ENCODE data around the gene DPP4. TPM values are rescaled to one million over a fixed set of nuclear protein-coding genes. Genes with fewer than 3 reads are reported as not detected.

Gene DPP4
- total and polyA plus RNA-seq, 2 of the 4 experiments (the other 2 are of a cell fraction) = 13.2 to 19.0 TPM

DNA sequence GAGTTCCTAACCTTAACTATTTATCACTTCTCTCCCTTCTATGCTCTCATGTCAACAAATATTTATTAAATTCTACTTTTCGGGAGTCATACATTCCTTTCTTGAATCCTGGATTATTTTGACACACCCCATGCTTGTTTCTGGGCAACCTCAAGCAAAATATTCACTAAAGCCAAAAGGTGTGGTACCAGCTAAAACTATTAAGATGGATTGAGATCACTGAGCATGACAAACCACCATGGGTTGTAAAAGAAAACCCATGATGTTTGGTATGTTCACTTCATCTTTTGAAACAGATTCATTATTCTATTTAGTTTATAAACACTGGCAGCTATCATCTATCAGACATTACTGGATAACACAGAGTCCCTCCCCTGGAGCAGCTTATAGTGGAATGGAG is 32.5 kb downstream of the DPP4 start:
- CTCF ChIA-PET = interaction anchor here (1.0 kb wide), 1 partner anchor 30 kb away, joined by 3 read pairs; no protein-coding TSS in a partner anchor
- no CpG with 5 or more reads among the region's 1 CpG for WGBS, 2 experiments (ENCODE audit: extremely low coverage in 2 of 2, insufficient read length in 1 of 2)
- intact Hi-C loops (cut with micrococcal nuclease) = no loop called here

More for the DNA sequence above, 32.5 kb downstream of the DPP4 start:
- no peak overlapping the region for H3K9ac ChIP-seq (ENCODE audit: low read depth, low read length)
- no peak for ATAC-seq (ENCODE audit: low read depth)
- no peak overlapping the region for H2AFZ ChIP-seq (replicated peaks; ENCODE audit: low read length, poor library complexity)
- H4K8ac ChIP-seq (ENCODE audit: low read depth in 2 of 2, low read length in 2 of 2) = no peak overlapping the region
- H3K27me3 ChIP-seq (ENCODE audit: control insufficient read depth, insufficient read depth, low read length) = no peaks in the 10 kb centered on the region
- no peak overlapping the region for H3K4me3 ChIP-seq (ENCODE audit: insufficient read depth, low read depth, low read length)
- H2BK5ac ChIP-seq (ENCODE audit: low read depth, low read length, poor library complexity, severe bottlenecking) = no peak overlapping the region
- no peak for DNase-seq
- no peak overlapping the region for H3K56ac ChIP-seq (ENCODE audit: extremely low read depth, insufficient read depth, low read length)
- H3K9me1 ChIP-seq (ENCODE audit: insufficient read depth, low read length) = no peaks in the 10 kb centered on the region
- TF ChIP-seq SMC3 (IDR thresholded peaks at IDR 0.05; ENCODE audit: low read depth, low read length) = no peak
- no peak for TF ChIP-seq MAFK (IDR thresholded peaks at IDR 0.05; ENCODE audit: low read depth, low read length)
- no peak for TF ChIP-seq RFX5 (IDR thresholded peaks at IDR 0.05; ENCODE audit: low read depth, low read length)
- no peak for TF ChIP-seq CTCF (conservative IDR thresholded peaks at IDR 0.05; ENCODE audit: low read depth, low read length)
- no peak for TF ChIP-seq CEBPB (IDR thresholded peaks at IDR 0.05; ENCODE audit: low read depth, low read length)
- no peak for TF ChIP-seq BHLHE40 (IDR thresholded peaks at IDR 0.05; ENCODE audit: low read depth, low read length)
- no peak for TF ChIP-seq CHD1 (IDR thresholded peaks at IDR 0.05; ENCODE audit: low read depth, low read length)
- TF ChIP-seq POLR2A (IDR thresholded peaks at IDR 0.05; ENCODE audit: low read depth, low read length) = no peak
- TF ChIP-seq RAD21 (IDR thresholded peaks at IDR 0.05; ENCODE audit: low read length) = no peak
- no peak for TF ChIP-seq ELK1 (IDR thresholded peaks at IDR 0.05; ENCODE audit: borderline replicate concordance, low read depth, low read length)
- no peak for TF ChIP-seq USF2 (IDR thresholded peaks at IDR 0.05; ENCODE audit: low read depth, low read length)
- no peak for TF ChIP-seq RCOR1 (IDR thresholded peaks at IDR 0.05; ENCODE audit: insufficient replicate concordance, low read length)
- no peak for TF ChIP-seq MXI1 (IDR thresholded peaks at IDR 0.05; ENCODE audit: borderline replicate concordance, low read depth, low read length)
- no peak for TF ChIP-seq NFE2L2 (IDR thresholded peaks at IDR 0.05; ENCODE audit: low read depth, low read length)
- TF ChIP-seq FOS (IDR thresholded peaks at IDR 0.05; ENCODE audit: low read depth, low read length) = no peak
- no peak overlapping the region for H2BK20ac ChIP-seq (ENCODE audit: low read depth, low read length)
- TSS peak; percentile 11 for BruUV-seq (replicated peaks)
- no peak overlapping the region for H4K91ac ChIP-seq (ENCODE audit: insufficient read depth, low read depth, low read length)
- dilution Hi-C loops (cut with HindIII; ENCODE audit: low sequenced_read_pairs, unreplicated experiment) (no loop called here), in situ Hi-C loops (cut with MboI; ENCODE audit: low sequenced_read_pairs) (no loop called here)
- no peak overlapping the region for H3K18ac ChIP-seq (ENCODE audit: low read depth, low read length)
- H3K4me1 ChIP-seq (ENCODE audit: control insufficient read depth, insufficient read depth, low read length) = no peaks in the 10 kb centered on the region
- H4K5ac ChIP-seq (ENCODE audit: low read depth, low read length) = no peak overlapping the region
- POLR2A ChIA-PET (ENCODE audit: unreplicated experiment) = no interaction called here
- no peaks in the 10 kb centered on the region for H3K9me3 ChIP-seq (ENCODE audit: control insufficient read depth, insufficient read depth, low read length)
- H2BK120ac ChIP-seq (ENCODE audit: low read depth, low read length) = no peak overlapping the region
- no peak overlapping the region for H2BK15ac ChIP-seq (ENCODE audit: low read depth, low read length)
- no peak overlapping the region for H3K14ac ChIP-seq (replicated peaks; ENCODE audit: low read depth, low read length)
- H4K20me1 ChIP-seq (ENCODE audit: insufficient read depth, low read length) = no peaks in the 10 kb centered on the region
- no peak overlapping the region for H2AK9ac ChIP-seq (replicated peaks; ENCODE audit: low read depth, low read length, poor library complexity)
- H3K4ac ChIP-seq (ENCODE audit: low read depth, low read length) = no peak overlapping the region
- no peaks in the 10 kb centered on the region for H3K79me1 ChIP-seq (ENCODE audit: low read depth in 1 of 2, low read length in 2 of 2)
- no peak overlapping the region for H3K23ac ChIP-seq (ENCODE audit: low read depth, low read length)
- H3K27ac ChIP-seq (ENCODE audit: insufficient read depth, low read length) = no peak overlapping the region
- H3K36me3 ChIP-seq (ENCODE audit: control insufficient read depth, insufficient read depth, low read length) = peaks cover 20% of the 10 kb centered on the region
- no peak overlapping the region for H2AK5ac ChIP-seq (ENCODE audit: low read depth, low read length)
- H3K4me2 ChIP-seq (ENCODE audit: low read depth, low read length) = no peak overlapping the region
